WTC11 (cell line): ENCODE measurements around the gene NPTX1.

ENCODE experiments used
- CTCF ChIP-seq: fragments of 200-600 bp; IDR thresholded peaks from 2 replicates; pipeline ENCODE4 v1.8.0; 2022; ENCODE audit warnings: antibody characterized with exemption
- GABPB1 ChIP-seq: sonication (generic); formaldehyde crosslinking; IDR thresholded peaks from 2 replicates; pipeline ENCODE4 v1.8.1; 2023; ENCODE audit warnings: mild to moderate bottlenecking, missing genetic modification reagents
- IRF1 ChIP-seq: sonication (generic); formaldehyde crosslinking; IDR thresholded peaks from 2 replicates; pipeline ENCODE4 v1.8.0; 2023; ENCODE audit warnings: missing genetic modification reagents
- JUN ChIP-seq: sonication (generic); formaldehyde crosslinking; IDR thresholded peaks from 2 replicates; pipeline ENCODE4 v1.8.0; 2023; ENCODE audit warnings: mild to moderate bottlenecking, missing genetic modification reagents
- TF ChIP-seq, protein P1 (sequence below): sonication (generic); formaldehyde crosslinking; IDR thresholded peaks from 2 replicates; pipeline ENCODE4 v1.8.1; 2022; ENCODE audit warnings: mild to moderate bottlenecking, moderate library complexity, missing genetic modification reagents

DNA sequence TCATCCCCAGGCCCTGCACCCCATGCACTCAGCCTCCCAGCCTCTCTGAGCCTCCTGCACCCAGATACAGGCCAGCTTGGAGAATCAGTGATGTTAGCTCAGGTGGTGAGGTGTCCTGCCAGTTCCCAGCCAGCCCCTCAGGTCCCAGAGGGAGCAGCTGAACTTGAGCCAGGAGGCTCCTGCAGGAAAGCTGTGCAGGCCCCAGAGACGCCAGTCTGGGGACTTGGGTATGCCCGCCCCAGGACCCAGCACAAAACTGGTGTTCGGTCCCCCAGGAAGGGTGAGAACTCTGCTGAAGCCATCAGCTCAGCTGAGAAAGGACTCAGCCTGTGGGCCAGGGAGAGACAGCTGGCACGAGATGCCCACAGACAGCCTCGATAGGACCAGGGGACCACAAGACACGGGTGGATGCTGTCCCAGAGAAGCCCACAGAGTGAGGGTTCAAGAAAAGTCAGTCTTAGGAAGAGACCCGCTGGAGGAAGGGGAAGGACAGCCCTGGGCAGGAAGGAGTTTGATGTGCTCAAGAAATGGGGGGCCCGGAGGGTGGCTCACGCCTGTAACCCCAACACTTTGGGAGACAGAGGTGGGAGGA, 50.5 kb downstream of the NPTX1 start:
- no peak for TF ChIP-seq CTCF
- TF ChIP-seq GABPB1 (CRISPR knock-in tag): no peak
- no peak for TF ChIP-seq IRF1 (CRISPR knock-in tag)
- no peak for TF ChIP-seq JUN (CRISPR knock-in tag)
- TF ChIP-seq, protein P1, sequence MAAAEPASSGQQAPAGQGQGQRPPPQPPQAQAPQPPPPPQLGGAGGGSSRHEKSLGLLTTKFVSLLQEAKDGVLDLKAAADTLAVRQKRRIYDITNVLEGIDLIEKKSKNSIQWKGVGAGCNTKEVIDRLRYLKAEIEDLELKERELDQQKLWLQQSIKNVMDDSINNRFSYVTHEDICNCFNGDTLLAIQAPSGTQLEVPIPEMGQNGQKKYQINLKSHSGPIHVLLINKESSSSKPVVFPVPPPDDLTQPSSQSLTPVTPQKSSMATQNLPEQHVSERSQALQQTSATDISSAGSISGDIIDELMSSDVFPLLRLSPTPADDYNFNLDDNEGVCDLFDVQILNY (CRISPR knock-in tag): no peak
